Stimulated activated CD4-positive, alpha-beta T cell treated with anti-CD3 and anti-CD28 coated beads, Interleukin-2, amount 100 ng/mL, for 4 hours (primary cell): ENCODE measurements around the gene TMEM127.
"Not testable (repeated sequence)": the region's sequence is repeated elsewhere in the genome, so short reads cannot be mapped to it uniquely, and the experiment has no call there.

Source experiments
- DNase-seq: peaks from one replicate; pipeline ENCODE4 v3.0.0-alpha.2; 2020; ENCODE audit warnings: low read depth

TMEM127 gene

GRCh38 chr2:96240341-96241038 is 25.3 kb downstream of the TMEM127 start:
- DNase-seq, result no peak

- DNase-seq, result no peak
Observed at GRCh38 chr2:96239745-96240264, 26.0 kb downstream of the TMEM127 start.

GRCh38 chr2:96239091-96239490 is 26.7 kb downstream of the TMEM127 start:
- no peak for DNase-seq

GRCh38 chr2:96238266-96238665 is 27.5 kb downstream of the TMEM127 start:
- DNase-seq, result no peak

- no peak for DNase-seq
Observed at GRCh38 chr2:96236882-96237281, 28.9 kb downstream of the TMEM127 start.

- no peak for DNase-seq
Observed at GRCh38 chr2:96233880-96234316, 31.9 kb downstream of the TMEM127 start.

- no peak for DNase-seq
Observed at GRCh38 chr2:96233436-96233835, 32.4 kb downstream of the TMEM127 start.

GRCh38 chr2:96231316-96231715 is 34.5 kb downstream of the TMEM127 start:
- no peak for DNase-seq

- DNase-seq, result no peak
Observed at GRCh38 chr2:96225016-96225533, 40.7 kb downstream of the TMEM127 start.

GRCh38 chr2:96221106-96221505 is 44.7 kb downstream of the TMEM127 start:
- DNase-seq, result not testable (repeated sequence)

- not testable (repeated sequence) for DNase-seq
Observed at GRCh38 chr2:96219959-96220358, 45.8 kb downstream of the TMEM127 start.

GRCh38 chr2:96218508-96219131 is 47.2 kb downstream of the TMEM127 start:
- no peak for DNase-seq

- DNase-seq, result no peak
Observed at GRCh38 chr2:96214554-96214953, 51.2 kb downstream of the TMEM127 start.

GRCh38 chr2:96213379-96213778 is 52.4 kb downstream of the TMEM127 start:
- DNase-seq, result no peak

- DNase-seq, result no peak
Observed at GRCh38 chr2:96212339-96212738, 53.5 kb downstream of the TMEM127 start.

- DNase-seq, result no peak
Observed at GRCh38 chr2:96209729-96210085, 56.1 kb downstream of the TMEM127 start.

- no peak for DNase-seq
Observed at GRCh38 chr2:96209011-96209728, 56.6 kb downstream of the TMEM127 start.

GRCh38 chr2:96208143-96209010 is 57.4 kb downstream of the TMEM127 start, which contains the start of gene STARD7:
STARD7 (minus strand) TSS chr2:96208827; CDS start chr2:96208434, 393 bp downstream.
- peak; percentile 96 for DNase-seq

GRCh38 chr2:96207774-96208142 is 58.0 kb downstream of the TMEM127 start:
- DNase-seq, result peak; percentile 21

- no peak for DNase-seq
Observed at GRCh38 chr2:96207073-96207773, 58.6 kb downstream of the TMEM127 start.

GRCh38 chr2:96205888-96206287 is 59.9 kb downstream of the TMEM127 start:
- no peak for DNase-seq
